ENCODE data around the gene GCK. TPM values are rescaled to one million over a fixed set of nuclear protein-coding genes. Genes with fewer than 3 reads are reported as not detected.

GCK gene
- total and polyA plus RNA-seq, 7 donors, result 0.27 to 1.8 (median 0.60) TPM; not detected in 2

GRCh38 chr7:44124822-44125202 is 64.4 kb downstream of the GCK start:
- H3K4me3 ChIP-seq, result no peak overlapping the region
- WGBS, 2 donors, result 90 to 95% methylated on average over 6 of the region's 6 CpGs
- no peak for DNase-seq
- H3K4me1 ChIP-seq, result peaks cover 0 to 19% (median 12%) of the 10 kb centered on the region in 4 donors
- no peaks in the 10 kb centered on the region for H3K27me3 ChIP-seq
- TF ChIP-seq EP300 (IDR thresholded peaks at IDR 0.05) (no peak), POLR2AphosphoS5 (IDR thresholded peaks at IDR 0.05) (no peak), POLR2A (IDR thresholded peaks at IDR 0.05) (no peak), CTCF (IDR thresholded peaks at IDR 0.05) (no peak)
- no peak overlapping the region for H3K27ac ChIP-seq
- H3K9me3 ChIP-seq, result no peaks in the 10 kb centered on the region
- intact Hi-C loops (cut with DNase I), result loop anchor here (5.0 kb wide), 2 partner anchors 77 to 198 kb away; partner anchors contain the start of genes UBE2D4 and YKT6
- H3K36me3 ChIP-seq, result peaks cover 0 to 21% (median 0%) of the 10 kb centered on the region in 4 donors

DNA sequence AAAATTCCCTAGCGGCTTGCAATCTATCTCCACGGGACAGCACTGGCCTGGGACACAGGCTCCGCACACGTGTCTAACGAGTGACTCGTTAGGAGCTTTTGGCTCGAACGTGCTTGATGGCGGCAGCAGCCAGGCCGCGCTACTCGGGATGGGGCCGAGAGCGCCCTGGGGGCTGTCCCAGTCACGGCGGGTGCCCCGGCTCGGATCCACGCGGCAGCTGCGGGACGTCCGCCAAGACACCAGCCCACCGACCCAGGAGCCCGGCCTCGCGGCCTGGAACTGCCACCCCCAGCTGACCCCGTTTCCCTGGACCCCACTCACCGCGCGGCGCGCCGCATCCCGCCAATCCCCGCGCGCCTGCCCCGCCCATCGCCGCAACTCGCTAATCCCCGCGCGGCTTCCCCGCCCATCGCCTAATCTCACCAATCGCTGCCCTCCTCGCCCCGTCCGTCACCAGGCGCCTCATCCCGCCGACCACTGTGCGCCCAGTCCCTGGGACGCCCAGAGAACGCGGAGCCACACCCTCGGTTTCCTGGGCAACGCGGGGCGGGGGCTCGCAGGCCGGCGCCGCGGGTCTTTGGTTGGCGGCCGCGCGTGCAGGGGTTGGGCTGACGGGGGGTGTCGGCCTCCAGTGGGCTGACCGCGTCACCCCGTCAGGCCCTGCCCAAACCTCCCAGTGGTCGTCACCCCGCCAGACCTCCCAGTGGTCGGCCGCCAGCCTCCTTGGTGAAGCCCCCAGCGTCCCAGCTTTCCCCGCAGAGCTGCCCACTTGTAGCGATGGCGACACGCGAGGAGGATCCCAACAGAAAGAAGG is 65.8 kb downstream of the GCK start, which contains the start of gene POLD2:
POLD2 (minus strand) TSS at position 359 of the 814 bp plus-strand sequence. CDS start 1,495 bp downstream, outside the sequence.
- Histone ChIP-seq H3K27ac (peak within 1 kb of the TSS; percentile 83 to 92 (median 89)), H3K4me3 (peak within 1 kb of the TSS; percentile 65 to 80 (median 69)), H3K4me1 (peaks cover 0 to 19% (median 12%) of the 10 kb centered on the region in 4 donors), H3K36me3 (peaks cover 0 to 23% (median 0%) of the 10 kb centered on the region in 4 donors), H3K27me3 (no peaks in the 10 kb centered on the region), H3K9me3 (no peaks in the 10 kb centered on the region)
- TF ChIP-seq POLR2AphosphoS5 (IDR thresholded peaks at IDR 0.05) (peak; percentile 54 to 81 (median 69)), EP300 (IDR thresholded peaks at IDR 0.05) (no peak), POLR2A (IDR thresholded peaks at IDR 0.05) (peak; percentile 43 to 55)
- WGBS, 2 donors, result 0% methylated on average over 86 of the region's 86 CpGs
- peak; percentile 99 for DNase-seq
- intact Hi-C loops (cut with DNase I), result loop anchor here (1.0 to 5.0 kb wide), 3 partner anchors 41 to 196 kb away; partner anchors contain the start of genes POLM, UBE2D4 and YKT6

- H3K27ac ChIP-seq, result peak overlapping the region; percentile 83 to 92 (median 89)
- intact Hi-C loops (cut with DNase I), result loop anchor here (5.0 kb wide), 2 partner anchors 80 to 195 kb away; partner anchors contain the start of genes UBE2D4 and YKT6
- H3K27me3 ChIP-seq, result no peaks in the 10 kb centered on the region
- 15 to 52% methylated on average over 1 of the region's 1 CpG for WGBS, 2 donors
- peaks cover 0 to 32% (median under 1%) of the 10 kb centered on the region in 4 donors for H3K36me3 ChIP-seq
- no peak for DNase-seq
- H3K4me3 ChIP-seq, result peak overlapping the region; percentile 65 to 80 (median 69)
- no peaks in the 10 kb centered on the region for H3K9me3 ChIP-seq
- H3K4me1 ChIP-seq, result peaks cover 0 to 19% (median 12%) of the 10 kb centered on the region in 4 donors
- TF ChIP-seq POLR2A (IDR thresholded peaks at IDR 0.05) (no peak), POLR2AphosphoS5 (IDR thresholded peaks at IDR 0.05) (no peak), CTCF (IDR thresholded peaks at IDR 0.05) (no peak), EP300 (IDR thresholded peaks at IDR 0.05) (no peak)
Measured at GRCh38 chr7:44122529-44122928, 66.7 kb downstream of the GCK start.

GRCh38 chr7:44121761-44122420 is 67.3 kb downstream of the GCK start:
- no peak overlapping the region for H3K4me3 ChIP-seq
- intact Hi-C loops (cut with DNase I), result loop anchor here (5.0 kb wide), 2 partner anchors 80 to 195 kb away; partner anchors contain the start of genes UBE2D4 and YKT6
- peak overlapping the region in 3 of 4 donors; percentile 83 to 92 (median 91) for H3K27ac ChIP-seq
- no peaks in the 10 kb centered on the region for H3K9me3 ChIP-seq
- peaks cover 0 to 38% (median 4%) of the 10 kb centered on the region in 4 donors for H3K36me3 ChIP-seq
- WGBS, 2 donors, result 96 to 97% methylated on average over 12 of the region's 12 CpGs
- TF ChIP-seq POLR2A (IDR thresholded peaks at IDR 0.05) (no peak), EP300 (IDR thresholded peaks at IDR 0.05) (no peak), CTCF (IDR thresholded peaks at IDR 0.05) (no peak), POLR2AphosphoS5 (IDR thresholded peaks at IDR 0.05) (no peak)
- H3K4me1 ChIP-seq, result peaks cover 0 to 19% (median 12%) of the 10 kb centered on the region in 4 donors
- H3K27me3 ChIP-seq, result no peaks in the 10 kb centered on the region
- DNase-seq, result no peak

Measured in sigmoid colon (tissue), 7 donors.